Erythroblast (primary cell): Measurements from ENCODE around the gene SRRM2.

Experiments
- GATA1 ChIP-seq: IDR thresholded peaks from 2 replicates; pipeline ENCODE4 v1.6.1; 2011; ENCODE audit warnings: low read depth, mild to moderate bottlenecking, control low read depth, low read length, moderate library complexity
- POLR2A ChIP-seq: IDR thresholded peaks from 2 replicates; pipeline ENCODE4 v1.6.1; 2011; ENCODE audit warnings: mild to moderate bottlenecking, low read length

- TF ChIP-seq POLR2A (no peak), GATA1 (no peak)
These were observed 26.9 kb downstream of the SRRM2 start for GRCh38 chr16:2779151-2779920.
